K562 (cell line): ENCODE data around the gene KCNMB2. TPM values are rescaled to one million over a fixed set of nuclear protein-coding genes. Genes with fewer than 3 reads are reported as not detected.
"Not testable (repeated sequence)": the region's sequence is repeated elsewhere in the genome, so short reads cannot be mapped to it uniquely, and the experiment has no call there.

Experiments used
- ATAC-seq: fragments of 200-7000 bp; cut with Tn5 transposase; 3 replicates; pipeline ENCODE4 v1.9.1; 2020; ENCODE audit warnings: moderate library complexity
- BruUV-seq: library from RNA; stranded (reverse); fragments of 400-500 nt; replicated peaks from 2 replicates; lab custom pipeline; 2021; lab: Mats Ljungman, UMichigan
- CTCF ChIA-PET: fragments of 300-600 bp; formaldehyde crosslinking; extraction: SDS; loops from one replicate; lab custom pipeline; 2021; ENCODE audit warnings: low intra/inter-chr PET ratio; lab: Yijun Ruan, JAX
- POLR2A ChIA-PET: fragments of 300-600, 350-650 bp; sonication (Branson Sonifier 250); formaldehyde crosslinking; extraction: SDS; loops from one replicate; lab custom pipeline; 2021; ENCODE audit warnings: antibody characterized with exemption, inconsistent platforms; lab: Yijun Ruan, JAX
- DNase-seq, 4 experiments: peaks; one replicate each; pipeline versions ENCODE4 v3.0.0 to v3.0.0-alpha.2; 2011 to 2018; ENCODE audit warnings: low spot score in 3 of 4, mixed read lengths in 3 of 4; ENCODE audit errors: extremely low read depth in 1 of 4
- FAIRE-seq: peaks from 2 replicates; lab custom pipeline; 2011; peaks lifted over from hg19 to GRCh38; lab: Jason Lieb, UNC
- H2AFZ ChIP-seq: 2 replicates; pipeline ENCODE4 v1.6.0; 2011; ENCODE audit warnings: low read depth, low read length, control low read depth, inconsistent platforms
- H3K27ac ChIP-seq: fragments of 200-600 bp; 3 replicates; pipeline ENCODE4 v1.8.0; 2011; ENCODE audit warnings: low read depth, mild to moderate bottlenecking, control low read depth, inconsistent platforms, low read length, moderate library complexity, mixed read lengths; ENCODE audit errors: extremely low read depth
- H3K27me3 ChIP-seq, 2 experiments: fragments of 300-600 bp in 1 of 2; 2 replicates in 1 of 2; 3 replicates in 1 of 2; pipeline versions ENCODE4 v1.6.0 to v1.8.0; 2011; ENCODE audit warnings: inconsistent platforms in 2 of 2, low read length in 2 of 2, mild to moderate bottlenecking in 1 of 2, mixed read lengths in 1 of 2, moderate library complexity in 1 of 2; ENCODE audit not compliant: control insufficient read depth in 2 of 2, insufficient read depth in 2 of 2
- H3K36me3 ChIP-seq: fragments of 300-600 bp; 3 replicates; pipeline ENCODE4 v1.8.0; 2011; ENCODE audit warnings: mild to moderate bottlenecking, low read length, inconsistent platforms; ENCODE audit not compliant: control insufficient read depth, insufficient read depth
- H3K4me1 ChIP-seq, 2 experiments: fragments of 200-600 bp in 1 of 2; replicated peaks in 1 of 2; 2 replicates in 1 of 2; 3 replicates in 1 of 2; pipeline versions ENCODE4 v1.5.1 to v1.8.0; 2011; ENCODE audit warnings: inconsistent platforms in 2 of 2, low read length in 2 of 2, mild to moderate bottlenecking in 1 of 2, mixed read lengths in 1 of 2, moderate library complexity in 1 of 2; ENCODE audit not compliant: control insufficient read depth in 2 of 2, insufficient read depth in 2 of 2
- H3K4me2 ChIP-seq: 2 replicates; pipeline ENCODE4 v1.6.1; 2011; ENCODE audit warnings: low read length, control low read depth, inconsistent platforms, mixed read lengths; ENCODE audit not compliant: insufficient read depth
- H3K4me3 ChIP-seq: fragments of 200-600 bp; sonication (generic), shearing (Covaris generic); 2 replicates; pipeline ENCODE4 v1.5.1; 2016; ENCODE audit warnings: control low read depth, inconsistent platforms
- H3K79me2 ChIP-seq: fragments of 200-600 bp; 3 replicates; pipeline ENCODE4 v1.8.0; 2011; ENCODE audit warnings: low read length, inconsistent platforms; ENCODE audit not compliant: control insufficient read depth, insufficient read depth
- H3K9ac ChIP-seq, 2 experiments: 2 replicates each; pipeline versions ENCODE4 v1.6.0 to v1.6.1; 2011; ENCODE audit warnings: low read depth in 2 of 2, low read length in 2 of 2, control low read depth in 1 of 2, inconsistent platforms in 1 of 2, mild to moderate bottlenecking in 1 of 2, mixed read lengths in 1 of 2; ENCODE audit not compliant: insufficient read depth in 1 of 2
- H3K9me1 ChIP-seq: one replicate; pipeline ENCODE4 v1.6.0; 2011; ENCODE audit warnings: inconsistent platforms, mild to moderate bottlenecking, low read length, moderate library complexity; ENCODE audit not compliant: control insufficient read depth, insufficient read depth
- H3K9me3 ChIP-seq: replicated peaks from 2 replicates; pipeline ENCODE4 v1.5.1; 2011; ENCODE audit warnings: low read depth, low read length, inconsistent platforms; ENCODE audit not compliant: control insufficient read depth, insufficient read depth
- H4K20me1 ChIP-seq: replicated peaks from 2 replicates; pipeline ENCODE4 v1.6.1; 2011; ENCODE audit warnings: low read length, inconsistent platforms, mixed read lengths; ENCODE audit not compliant: control insufficient read depth, insufficient read depth
- WGBS: fragments of 100-300 bp; shearing (Covaris generic); methylation state at CpG from one replicate; pipeline ENCODE4 v1.1.6; 2016; ENCODE audit warnings: low coverage, mixed read lengths; ENCODE audit not compliant: insufficient coverage; ENCODE audit errors: missing lambda C conversion rate; 5-methylcytosine and 5-hydroxymethylcytosine counted together
- in situ Hi-C: fragments of 300-500 bp; cut with MboI; formaldehyde crosslinking; loops from 4 replicates; pipeline ENCODE4 v1.15.0; 2018; ENCODE audit warnings: inconsistent platforms, mixed read lengths
- intact Hi-C: fragments of 100-400 bp; cut with micrococcal nuclease; formaldehyde crosslinking; loops from 2 replicates; pipeline ENCODE4 v1.14.2; 2022
- polyA plus RNA-seq, 8 experiments: library from polyadenylated mRNA; depleted of rRNA in 4 of 8; stranded (reverse) in 5 of 8; unstranded in 3 of 8; fragments of >200 nt; fragmentation: Nextera tagmentation in 2 of 8; fragmentation: Illumina TruSeq in 1 of 8; extraction: Ambion mirVana in 2 of 8; extraction: Trizol in 1 of 8; gene quantifications; 2 replicates each; pipeline versions ENCODE4 v1.2.1 to v1.2.3, GENCODE V29; 2011 to 2014; ENCODE audit warnings: inconsistent platforms in 1 of 8, missing spikeins in 1 of 8
- total RNA-seq, 7 experiments: library from RNA; depleted of rRNA in 6 of 7; stranded (reverse); fragments of >200 nt in 6 of 7; fragmentation: Illumina TruSeq in 2 of 7; extraction: Trizol in 2 of 7; gene quantifications; 2 replicates each; pipeline versions ENCODE4 v1.2.1 to v1.2.3, GENCODE V29; 2011 to 2021; ENCODE audit warnings: low replicate concordance in 1 of 7
- TF ChIP-seq, protein P1 (sequence below): sonication (generic); formaldehyde crosslinking; IDR thresholded peaks from 2 replicates; pipeline ENCODE4 v1.8.0; 2023; ENCODE audit warnings: missing genetic modification reagents, mild to moderate bottlenecking, borderline replicate concordance

KCNMB2 gene
- total and polyA plus RNA-seq, 9 of the 15 experiments (the other 6 are each of a cell fraction or from before 2014, with no cell fraction given), result 0.04 to 0.15 TPM; not detected in 7

DNA sequence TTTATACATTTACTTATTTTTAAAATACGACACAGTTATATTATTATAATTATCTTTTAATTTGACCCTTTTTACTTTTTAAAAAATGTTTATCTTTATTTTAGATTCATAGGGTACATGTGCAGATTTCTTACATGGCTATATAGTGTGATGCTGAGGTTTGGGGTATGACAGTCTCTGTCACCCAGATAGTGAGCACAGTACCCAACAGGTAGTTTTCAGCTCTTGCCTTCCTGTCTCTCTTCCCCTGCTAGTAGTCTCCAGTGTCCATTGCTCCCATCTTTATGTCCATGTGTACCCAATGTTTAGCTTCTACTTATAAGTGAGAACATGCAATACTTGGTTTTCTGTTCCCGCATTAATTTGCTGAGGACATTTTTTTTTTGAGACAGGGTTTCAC is 21.8 kb upstream of the KCNMB2 start (continued):
- TF ChIP-seq, protein P1, sequence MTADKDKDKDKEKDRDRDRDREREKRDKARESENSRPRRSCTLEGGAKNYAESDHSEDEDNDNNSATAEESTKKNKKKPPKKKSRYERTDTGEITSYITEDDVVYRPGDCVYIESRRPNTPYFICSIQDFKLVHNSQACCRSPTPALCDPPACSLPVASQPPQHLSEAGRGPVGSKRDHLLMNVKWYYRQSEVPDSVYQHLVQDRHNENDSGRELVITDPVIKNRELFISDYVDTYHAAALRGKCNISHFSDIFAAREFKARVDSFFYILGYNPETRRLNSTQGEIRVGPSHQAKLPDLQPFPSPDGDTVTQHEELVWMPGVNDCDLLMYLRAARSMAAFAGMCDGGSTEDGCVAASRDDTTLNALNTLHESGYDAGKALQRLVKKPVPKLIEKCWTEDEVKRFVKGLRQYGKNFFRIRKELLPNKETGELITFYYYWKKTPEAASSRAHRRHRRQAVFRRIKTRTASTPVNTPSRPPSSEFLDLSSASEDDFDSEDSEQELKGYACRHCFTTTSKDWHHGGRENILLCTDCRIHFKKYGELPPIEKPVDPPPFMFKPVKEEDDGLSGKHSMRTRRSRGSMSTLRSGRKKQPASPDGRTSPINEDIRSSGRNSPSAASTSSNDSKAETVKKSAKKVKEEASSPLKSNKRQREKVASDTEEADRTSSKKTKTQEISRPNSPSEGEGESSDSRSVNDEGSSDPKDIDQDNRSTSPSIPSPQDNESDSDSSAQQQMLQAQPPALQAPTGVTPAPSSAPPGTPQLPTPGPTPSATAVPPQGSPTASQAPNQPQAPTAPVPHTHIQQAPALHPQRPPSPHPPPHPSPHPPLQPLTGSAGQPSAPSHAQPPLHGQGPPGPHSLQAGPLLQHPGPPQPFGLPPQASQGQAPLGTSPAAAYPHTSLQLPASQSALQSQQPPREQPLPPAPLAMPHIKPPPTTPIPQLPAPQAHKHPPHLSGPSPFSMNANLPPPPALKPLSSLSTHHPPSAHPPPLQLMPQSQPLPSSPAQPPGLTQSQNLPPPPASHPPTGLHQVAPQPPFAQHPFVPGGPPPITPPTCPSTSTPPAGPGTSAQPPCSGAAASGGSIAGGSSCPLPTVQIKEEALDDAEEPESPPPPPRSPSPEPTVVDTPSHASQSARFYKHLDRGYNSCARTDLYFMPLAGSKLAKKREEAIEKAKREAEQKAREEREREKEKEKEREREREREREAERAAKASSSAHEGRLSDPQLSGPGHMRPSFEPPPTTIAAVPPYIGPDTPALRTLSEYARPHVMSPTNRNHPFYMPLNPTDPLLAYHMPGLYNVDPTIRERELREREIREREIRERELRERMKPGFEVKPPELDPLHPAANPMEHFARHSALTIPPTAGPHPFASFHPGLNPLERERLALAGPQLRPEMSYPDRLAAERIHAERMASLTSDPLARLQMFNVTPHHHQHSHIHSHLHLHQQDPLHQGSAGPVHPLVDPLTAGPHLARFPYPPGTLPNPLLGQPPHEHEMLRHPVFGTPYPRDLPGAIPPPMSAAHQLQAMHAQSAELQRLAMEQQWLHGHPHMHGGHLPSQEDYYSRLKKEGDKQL (CRISPR knock-in tag), result no peak
- TF ChIP-seq, all 486 proteins: peak for 0

- 1% methylated on average over 6 of the region's 6 CpGs for WGBS
- H3K9me3 ChIP-seq, H3K4me1 ChIP-seq, H3K36me3 ChIP-seq, H3K9me1 ChIP-seq, ATAC-seq, H3K4me2 ChIP-seq, in situ Hi-C loops, H3K9ac ChIP-seq, intact Hi-C loops, H3K79me2 ChIP-seq, H3K27me3 ChIP-seq, BruUV-seq, FAIRE-seq, CTCF ChIA-PET, H4K20me1 ChIP-seq, DNase-seq, H3K4me3 ChIP-seq, H2AFZ ChIP-seq, H3K27ac ChIP-seq: not testable (repeated sequence)
- POLR2A ChIA-PET, result interaction anchor here (0.7 kb wide), 1 partner anchor 11 kb away, joined by 6 read pairs; no protein-coding TSS in a partner anchor
Measured at GRCh38 chr3:178515076-178515744, 21.0 kb upstream of the KCNMB2 start.
